PC-3 (cell line): ENCODE results near the gene VILL.

Experiments used
- CTCF ChIP-seq: fragments of 300-600 bp; sonication (generic); conservative IDR thresholded peaks from 2 replicates; pipeline ENCODE4 v1.5.1; 2017; ENCODE audit warnings: antibody characterized with exemption, low read depth, mild to moderate bottlenecking, low read length
- EZH2 ChIP-seq: fragments of 300-600 bp; sonication (generic); IDR thresholded peaks from one replicate; pipeline ENCODE4 v1.6.1; 2017; ENCODE audit warnings: antibody characterized with exemption, mild to moderate bottlenecking, low read length; ENCODE audit not compliant: unreplicated experiment

- TF ChIP-seq CTCF: no peak
- TF ChIP-seq EZH2: no peak
Observed at GRCh38 chr3:37961622-37962431, 28.8 kb upstream of the VILL start.
